Rectal smooth muscle tissue (tissue), 1 donor: ENCODE measurements around the gene COPS4.
"Not testable (repeated sequence)": the region's sequence is repeated elsewhere in the genome, so short reads cannot be mapped to it uniquely, and the experiment has no call there.

Experiments
- H3K27ac ChIP-seq: one replicate; pipeline ENCODE4 v1.7.0; 2013; ENCODE audit warnings: low read depth, low read length, inconsistent platforms
- H3K27me3 ChIP-seq: one replicate; pipeline ENCODE4 v1.7.0; 2013; ENCODE audit warnings: low read length; ENCODE audit not compliant: control insufficient read depth, insufficient read depth
- H3K36me3 ChIP-seq: one replicate; pipeline ENCODE4 v1.7.0; 2013; ENCODE audit warnings: low read length; ENCODE audit not compliant: control insufficient read depth, insufficient read depth
- H3K4me1 ChIP-seq: one replicate; pipeline ENCODE4 v1.7.0; 2013; ENCODE audit warnings: low read length; ENCODE audit not compliant: control insufficient read depth, insufficient read depth
- H3K4me3 ChIP-seq: one replicate; pipeline ENCODE4 v1.7.0; 2013; ENCODE audit warnings: low read length
- H3K9ac ChIP-seq: one replicate; pipeline ENCODE4 v1.7.0; 2013; ENCODE audit warnings: low read length

COPS4 gene

GRCh38 chr4:83011689-83012199 is 23.2 kb upstream of the COPS4 start:
- no peaks in the 10 kb centered on the region for H3K36me3 ChIP-seq
- peaks cover 6% of the 10 kb centered on the region for H3K4me1 ChIP-seq
- no peaks in the 10 kb centered on the region for H3K27me3 ChIP-seq
- peak overlapping the region; percentile 80 for H3K4me3 ChIP-seq
- peak overlapping the region; percentile 49 for H3K9ac ChIP-seq
- H3K27ac ChIP-seq: peak overlapping the region; percentile 73

- H3K36me3 ChIP-seq: no peaks in the 10 kb centered on the region
- H3K27me3 ChIP-seq: no peaks in the 10 kb centered on the region
- peaks cover 6% of the 10 kb centered on the region for H3K4me1 ChIP-seq
- H3K9ac ChIP-seq: peak overlapping the region; percentile 49
- peak overlapping the region; percentile 73 for H3K27ac ChIP-seq
- peak overlapping the region; percentile 80 for H3K4me3 ChIP-seq
Measured at GRCh38 chr4:83012200-83012686, 22.7 kb upstream of the COPS4 start.

GRCh38 chr4:83012687-83013419 is 22.1 kb upstream of the COPS4 start:
- Histone ChIP-seq H3K27ac (peak overlapping the region; percentile 74), H3K4me3 (peak overlapping the region; percentile 80), H3K9ac (peak overlapping the region; percentile 49), H3K36me3 (no peaks in the 10 kb centered on the region), H3K4me1 (peaks cover 6% of the 10 kb centered on the region), H3K27me3 (no peaks in the 10 kb centered on the region)

- H3K27ac ChIP-seq: peak overlapping the region; percentile 74
- peak overlapping the region; percentile 46 for H3K9ac ChIP-seq
- peak overlapping the region; percentile 75 for H3K4me3 ChIP-seq
- H3K4me1 ChIP-seq: peaks cover 6% of the 10 kb centered on the region
- H3K27me3 ChIP-seq: no peaks in the 10 kb centered on the region
- no peaks in the 10 kb centered on the region for H3K36me3 ChIP-seq
Measured at GRCh38 chr4:83013420-83013867, 21.5 kb upstream of the COPS4 start.

- Histone ChIP-seq H3K4me1 (peaks cover 6% of the 10 kb centered on the region), H3K36me3 (no peaks in the 10 kb centered on the region), H3K4me3 (peak overlapping the region; percentile 75), H3K27ac (peak overlapping the region; percentile 74), H3K9ac (no peak overlapping the region), H3K27me3 (no peaks in the 10 kb centered on the region)
Measured at GRCh38 chr4:83013902-83014301, 21.1 kb upstream of the COPS4 start.

GRCh38 chr4:83019794-83020494 is 15.0 kb upstream of the COPS4 start:
- no peaks in the 10 kb centered on the region for H3K4me1 ChIP-seq
- no peaks in the 10 kb centered on the region for H3K27me3 ChIP-seq
- no peaks in the 10 kb centered on the region for H3K36me3 ChIP-seq
- H3K4me3 ChIP-seq: no peak overlapping the region
- H3K9ac ChIP-seq: no peak overlapping the region
- H3K27ac ChIP-seq: no peak overlapping the region

GRCh38 chr4:83022724-83023450 is 12.1 kb upstream of the COPS4 start:
- Histone ChIP-seq H3K27me3 (no peaks in the 10 kb centered on the region), H3K27ac (no peak overlapping the region), H3K36me3 (no peaks in the 10 kb centered on the region), H3K4me3 (no peak overlapping the region), H3K4me1 (no peaks in the 10 kb centered on the region), H3K9ac (no peak overlapping the region)

- H3K4me3 ChIP-seq, H3K36me3 ChIP-seq, H3K27ac ChIP-seq, H3K9ac ChIP-seq, H3K4me1 ChIP-seq, H3K27me3 ChIP-seq: not testable (repeated sequence)
Measured at GRCh38 chr4:83023599-83023998, 11.4 kb upstream of the COPS4 start.

GRCh38 chr4:83024233-83024632 is 10.8 kb upstream of the COPS4 start:
- Histone ChIP-seq H3K4me3 (no peak overlapping the region), H3K36me3 (no peaks in the 10 kb centered on the region), H3K9ac (no peak overlapping the region), H3K27me3 (no peaks in the 10 kb centered on the region), H3K27ac (no peak overlapping the region), H3K4me1 (no peaks in the 10 kb centered on the region)

GRCh38 chr4:83025563-83025962 is 9.4 kb upstream of the COPS4 start:
- no peak overlapping the region for H3K4me3 ChIP-seq
- no peaks in the 10 kb centered on the region for H3K4me1 ChIP-seq
- H3K9ac ChIP-seq: no peak overlapping the region
- H3K27me3 ChIP-seq: no peaks in the 10 kb centered on the region
- H3K36me3 ChIP-seq: no peaks in the 10 kb centered on the region
- H3K27ac ChIP-seq: no peak overlapping the region

GRCh38 chr4:83028976-83029375 is 6.0 kb upstream of the COPS4 start:
- Histone ChIP-seq H3K27ac (no peak overlapping the region), H3K9ac (no peak overlapping the region), H3K4me1 (no peaks in the 10 kb centered on the region), H3K36me3 (no peaks in the 10 kb centered on the region), H3K4me3 (no peak overlapping the region), H3K27me3 (no peaks in the 10 kb centered on the region)

GRCh38 chr4:83029688-83030087 is 5.3 kb upstream of the COPS4 start:
- Histone ChIP-seq H3K4me3 (no peak overlapping the region), H3K4me1 (no peaks in the 10 kb centered on the region), H3K27me3 (no peaks in the 10 kb centered on the region), H3K9ac (no peak overlapping the region), H3K36me3 (no peaks in the 10 kb centered on the region), H3K27ac (no peak overlapping the region)
